ENCODE data around the gene RELCH.

- TF ChIP-seq EZH2phosphoT487 (IDR thresholded peaks at IDR 0.05; ENCODE audit: borderline replicate concordance, low read length), result no peak
- no peak for TF ChIP-seq CTCF (conservative IDR thresholded peaks at IDR 0.05; ENCODE audit: low read depth, low read length)
Observed at GRCh38 chr18:62186774-62187542, at the start of gene RELCH, which contains the start of gene PIGN.

Data from PC-3 (cell line).